Fibroblast of gingiva (primary cell): ENCODE results near the gene SIK3.

Experiments used
- DNase-seq: peaks from one replicate; pipeline ENCODE4 v3.0.0-alpha.2; 2011; ENCODE audit warnings: low read depth

SIK3 gene

GRCh38 chr11:116895048-116895757 is 203.0 kb downstream of the SIK3 start:
- no peak for DNase-seq

GRCh38 chr11:116893906-116894305 is 204.3 kb downstream of the SIK3 start:
- DNase-seq = no peak

GRCh38 chr11:116893437-116893836 is 204.8 kb downstream of the SIK3 start:
- DNase-seq = no peak

GRCh38 chr11:116892374-116892773 is 205.9 kb downstream of the SIK3 start:
- DNase-seq = no peak

GRCh38 chr11:116891746-116892145 is 206.5 kb downstream of the SIK3 start:
- no peak for DNase-seq

- no peak for DNase-seq
Measured at GRCh38 chr11:116890607-116891006, 207.6 kb downstream of the SIK3 start.

- no peak for DNase-seq
Measured at GRCh38 chr11:116890193-116890592, 208.0 kb downstream of the SIK3 start.

GRCh38 chr11:116888884-116889549 is 209.2 kb downstream of the SIK3 start:
- DNase-seq = no peak

GRCh38 chr11:116888024-116888423 is 210.2 kb downstream of the SIK3 start:
- DNase-seq = peak; percentile 67

GRCh38 chr11:116885951-116886655 is 212.1 kb downstream of the SIK3 start:
- peak; percentile 40 for DNase-seq

GRCh38 chr11:116882386-116882785 is 215.8 kb downstream of the SIK3 start:
- peak; percentile 56 for DNase-seq

GRCh38 chr11:116881143-116881542 is 217.1 kb downstream of the SIK3 start:
- peak; percentile 78 for DNase-seq

GRCh38 chr11:116879800-116880625 is 218.2 kb downstream of the SIK3 start:
- DNase-seq = peak; percentile 77

- DNase-seq = no peak
Measured at GRCh38 chr11:116876656-116877055, 221.6 kb downstream of the SIK3 start.

GRCh38 chr11:116875194-116875593 is 223.0 kb downstream of the SIK3 start:
- DNase-seq = no peak

- DNase-seq = no peak
Measured at GRCh38 chr11:116874251-116874650, 224.0 kb downstream of the SIK3 start.

GRCh38 chr11:116873381-116873780 is 224.8 kb downstream of the SIK3 start:
- no peak for DNase-seq

- DNase-seq = peak; percentile 56
Measured at GRCh38 chr11:116871248-116871647, 227.0 kb downstream of the SIK3 start.

- no peak for DNase-seq
Measured at GRCh38 chr11:116870054-116870453, 228.2 kb downstream of the SIK3 start.

- DNase-seq = no peak
Measured at GRCh38 chr11:116869610-116870009, 228.6 kb downstream of the SIK3 start.

GRCh38 chr11:116868066-116868465 is 230.2 kb downstream of the SIK3 start:
- no peak for DNase-seq

GRCh38 chr11:116867619-116868018 is 230.6 kb downstream of the SIK3 start:
- DNase-seq = no peak
